Ovary (tissue), 3 donors: ENCODE data around the gene SF3A1.

Experiments
- CTCF ChIP-seq, 3 donors: fragments of 450-650 bp in 2 of 3; fragments of 200-600 bp in 1 of 3; IDR thresholded peaks; one replicate each; pipeline versions ENCODE4 v1.5.1 to v1.8.0; 2016 to 2022; ENCODE audit warnings: antibody characterized with exemption in 3 of 3, mild to moderate bottlenecking in 1 of 3
- EP300 ChIP-seq: sonication (generic); formaldehyde crosslinking; IDR thresholded peaks from one replicate; pipeline ENCODE4 v1.6.1; 2017; ENCODE audit warnings: antibody characterized with exemption
- donor health status: DM: no; HTN: no; CAD: no.

- no peak for TF ChIP-seq CTCF (IDR thresholded peaks at IDR 0.05)
- TF ChIP-seq EP300, result no peak
Observed at GRCh38 chr22:30299322-30299721, 57.4 kb downstream of the SF3A1 start.
